Islet precursor cell (in vitro differentiated cells): ENCODE results near the gene TSEN15.
"Not testable (repeated sequence)": the region's sequence is repeated elsewhere in the genome, so short reads cannot be mapped to it uniquely, and the experiment has no call there.

ENCODE experiments used
- DNase-seq: peaks from one replicate; pipeline ENCODE4 v3.0.0-alpha.2; 2018

TSEN15 gene

GRCh38 chr1:184059887-184060286, 8.4 kb downstream of the TSEN15 start:
- DNase-seq: no peak

GRCh38 chr1:184060316-184060715, 8.8 kb downstream of the TSEN15 start:
- no peak for DNase-seq

- no peak for DNase-seq
These were observed 10.0 kb downstream of the TSEN15 start for GRCh38 chr1:184061396-184062003.

GRCh38 chr1:184062640-184063286, 11.2 kb downstream of the TSEN15 start:
- DNase-seq: no peak

GRCh38 chr1:184065559-184065958, 14.0 kb downstream of the TSEN15 start:
- DNase-seq: no peak

GRCh38 chr1:184068354-184068753, 16.8 kb downstream of the TSEN15 start:
- DNase-seq: no peak

- no peak for DNase-seq
These were observed 18.1 kb downstream of the TSEN15 start for GRCh38 chr1:184069675-184070074.

- no peak for DNase-seq
These were observed 20.8 kb downstream of the TSEN15 start for GRCh38 chr1:184072376-184072775.

- no peak for DNase-seq
These were observed 22.9 kb downstream of the TSEN15 start for GRCh38 chr1:184074383-184074782.

GRCh38 chr1:184075055-184076029, 23.8 kb downstream of the TSEN15 start:
- DNase-seq: no peak

- DNase-seq: no peak
These were observed 27.2 kb downstream of the TSEN15 start for GRCh38 chr1:184078564-184079249.

- no peak for DNase-seq
These were observed 28.8 kb downstream of the TSEN15 start for GRCh38 chr1:184080309-184080708.

GRCh38 chr1:184082541-184083415, 31.2 kb downstream of the TSEN15 start:
- no peak for DNase-seq

GRCh38 chr1:184085667-184086066, 34.1 kb downstream of the TSEN15 start:
- DNase-seq: no peak

- DNase-seq: no peak
These were observed 36.5 kb downstream of the TSEN15 start for GRCh38 chr1:184088037-184088436.

- peak; percentile 57 for DNase-seq
These were observed 41.5 kb downstream of the TSEN15 start for GRCh38 chr1:184093071-184093470.

- no peak for DNase-seq
These were observed 44.5 kb downstream of the TSEN15 start for GRCh38 chr1:184096005-184096404.

GRCh38 chr1:184096580-184096979, 45.0 kb downstream of the TSEN15 start:
- not testable (repeated sequence) for DNase-seq

- no peak for DNase-seq
These were observed 49.6 kb downstream of the TSEN15 start for GRCh38 chr1:184101141-184101540.

GRCh38 chr1:184101571-184101970, 50.0 kb downstream of the TSEN15 start:
- no peak for DNase-seq

GRCh38 chr1:184110272-184111204, 59.0 kb downstream of the TSEN15 start:
- DNase-seq: no peak
